ENCODE measurements around the gene MVB12B.

MVB12B gene

DNA sequence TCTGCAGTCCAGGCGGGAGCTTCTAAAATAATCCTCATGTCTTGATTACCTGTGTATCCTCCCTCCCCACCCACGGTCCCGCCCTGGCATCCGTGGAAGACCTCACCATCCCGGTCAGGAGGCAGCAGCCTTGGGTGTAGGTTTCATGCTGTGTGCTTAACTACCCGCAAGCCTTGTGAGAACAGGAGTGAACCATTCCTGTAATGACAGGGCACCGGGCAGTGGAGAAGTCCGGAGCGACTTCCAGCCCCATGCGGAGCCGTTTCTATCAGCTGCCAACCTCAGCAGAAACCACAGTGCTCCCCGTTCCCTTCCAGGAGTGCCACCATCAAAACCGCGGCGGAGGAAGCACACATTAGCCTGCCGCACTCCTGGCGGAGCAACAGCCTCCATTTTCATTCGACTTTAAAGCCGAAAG lies 163.6 kb downstream of the MVB12B start:
- Histone ChIP-seq H3K4me3 (replicated peaks; ENCODE audit: low read depth, low read length) (no peak overlapping the region), H3K27me3 (replicated peaks; ENCODE audit: control insufficient read depth, insufficient read depth, low read length) (no peaks in the 10 kb centered on the region; the same call in none of the 2 replicates), H3K36me3 (ENCODE audit: control insufficient read depth, insufficient read depth, low read length) (no peaks in the 10 kb centered on the region)
- no peak for DNase-seq (ENCODE audit: extremely low read depth, insufficient read length)
- TF ChIP-seq, protein P1, sequence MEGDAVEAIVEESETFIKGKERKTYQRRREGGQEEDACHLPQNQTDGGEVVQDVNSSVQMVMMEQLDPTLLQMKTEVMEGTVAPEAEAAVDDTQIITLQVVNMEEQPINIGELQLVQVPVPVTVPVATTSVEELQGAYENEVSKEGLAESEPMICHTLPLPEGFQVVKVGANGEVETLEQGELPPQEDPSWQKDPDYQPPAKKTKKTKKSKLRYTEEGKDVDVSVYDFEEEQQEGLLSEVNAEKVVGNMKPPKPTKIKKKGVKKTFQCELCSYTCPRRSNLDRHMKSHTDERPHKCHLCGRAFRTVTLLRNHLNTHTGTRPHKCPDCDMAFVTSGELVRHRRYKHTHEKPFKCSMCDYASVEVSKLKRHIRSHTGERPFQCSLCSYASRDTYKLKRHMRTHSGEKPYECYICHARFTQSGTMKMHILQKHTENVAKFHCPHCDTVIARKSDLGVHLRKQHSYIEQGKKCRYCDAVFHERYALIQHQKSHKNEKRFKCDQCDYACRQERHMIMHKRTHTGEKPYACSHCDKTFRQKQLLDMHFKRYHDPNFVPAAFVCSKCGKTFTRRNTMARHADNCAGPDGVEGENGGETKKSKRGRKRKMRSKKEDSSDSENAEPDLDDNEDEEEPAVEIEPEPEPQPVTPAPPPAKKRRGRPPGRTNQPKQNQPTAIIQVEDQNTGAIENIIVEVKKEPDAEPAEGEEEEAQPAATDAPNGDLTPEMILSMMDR (IDR thresholded peaks at IDR 0.05; ENCODE audit: insufficient read depth, low read length, poor library complexity, severe bottlenecking) = no peak

DNA sequence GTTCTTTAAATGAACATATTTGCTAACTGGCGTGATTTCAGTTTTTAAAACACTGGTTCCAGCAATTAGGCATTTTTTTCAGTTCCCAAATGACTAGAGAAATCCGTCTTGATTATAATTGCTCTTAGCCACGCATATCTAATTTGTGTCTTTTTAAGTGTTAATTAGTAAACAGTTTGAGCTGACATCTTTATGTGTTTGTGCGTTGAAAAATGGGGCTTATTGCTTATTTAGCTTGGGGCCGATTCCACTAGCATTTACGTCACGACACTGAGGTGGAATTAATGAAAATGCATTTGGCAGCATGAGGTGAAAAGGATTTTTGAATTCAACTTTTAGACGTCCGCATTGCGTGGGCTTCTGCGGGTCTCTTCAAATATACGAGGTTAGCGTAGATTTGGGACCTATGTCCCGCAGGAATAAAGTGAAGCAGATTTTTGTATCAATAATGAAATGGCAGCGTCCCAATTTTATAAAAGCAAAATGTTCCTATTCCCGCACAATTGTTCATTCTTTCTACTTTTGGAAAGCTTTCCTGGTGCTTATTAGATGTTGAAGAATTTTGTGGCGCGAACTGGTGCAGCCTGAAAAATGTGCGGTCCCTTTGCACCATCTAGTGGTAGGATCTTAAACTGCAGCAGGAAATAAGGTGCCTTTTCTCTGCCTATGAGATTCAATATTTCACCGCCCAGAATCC lies 164.4 kb downstream of the MVB12B start:
- H3K36me3 ChIP-seq (ENCODE audit: control insufficient read depth, insufficient read depth, low read length) = no peaks in the 10 kb centered on the region
- DNase-seq (ENCODE audit: extremely low read depth, insufficient read length) = no peak
- no peaks in the 10 kb centered on the region; the same call in none of the 2 replicates for H3K27me3 ChIP-seq (replicated peaks; ENCODE audit: control insufficient read depth, insufficient read depth, low read length)

DNA sequence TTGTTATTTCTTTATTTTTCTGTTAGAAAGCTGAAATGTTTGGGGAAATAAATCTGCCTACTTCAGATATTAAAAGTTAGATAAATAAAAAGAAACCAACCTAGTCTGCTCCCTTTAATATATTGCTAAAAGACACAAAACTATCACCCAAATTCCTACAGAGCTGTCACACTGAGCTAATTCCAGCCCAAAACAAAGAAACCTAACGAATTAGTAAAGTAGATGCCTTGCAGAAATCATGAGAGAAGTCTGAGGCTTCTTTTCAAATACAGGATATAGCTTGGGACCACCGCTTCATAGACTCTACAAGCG lies 164.9 kb downstream of the MVB12B start:
- H3K36me3 ChIP-seq (ENCODE audit: control insufficient read depth, insufficient read depth, low read length) = no peaks in the 10 kb centered on the region
- no peak for DNase-seq (ENCODE audit: extremely low read depth, insufficient read length)
- TF ChIP-seq, protein P1 (IDR thresholded peaks at IDR 0.05; ENCODE audit: insufficient read depth, low read length, poor library complexity, severe bottlenecking) = no peak
- H3K4me3 ChIP-seq (replicated peaks; ENCODE audit: low read depth, low read length) = no peak overlapping the region
- no peaks in the 10 kb centered on the region; the same call in none of the 2 replicates for H3K27me3 ChIP-seq (replicated peaks; ENCODE audit: control insufficient read depth, insufficient read depth, low read length)

More for the DNA sequence above, 164.4 kb downstream of the MVB12B start:
- TF ChIP-seq, protein P1 (IDR thresholded peaks at IDR 0.05; ENCODE audit: insufficient read depth, low read length, poor library complexity, severe bottlenecking) = peak; percentile 77
- H3K4me3 ChIP-seq (replicated peaks; ENCODE audit: low read depth, low read length) = no peak overlapping the region

DNA sequence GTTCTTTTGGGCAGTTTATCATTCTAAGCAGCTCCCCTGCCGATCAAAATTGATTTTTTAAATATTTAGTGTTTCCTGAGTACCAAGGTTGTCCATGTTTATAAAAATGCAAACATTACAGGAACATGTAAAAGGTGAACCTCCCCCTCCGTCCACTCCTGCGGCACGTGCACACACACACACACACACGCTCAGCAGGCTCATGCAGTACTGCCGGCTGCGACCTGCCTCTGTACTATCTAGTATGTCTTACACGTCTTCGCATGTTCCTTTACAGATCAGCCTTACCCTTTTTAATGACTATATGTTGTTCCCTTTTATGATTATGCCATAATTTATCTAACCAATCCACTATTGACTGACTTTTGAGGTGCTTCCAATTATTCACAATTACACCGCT lies 165.3 kb downstream of the MVB12B start:
- H3K4me3 ChIP-seq (replicated peaks; ENCODE audit: low read depth, low read length) = no peak overlapping the region
- TF ChIP-seq, protein P1 (IDR thresholded peaks at IDR 0.05; ENCODE audit: insufficient read depth, low read length, poor library complexity, severe bottlenecking) = no peak
- H3K36me3 ChIP-seq (ENCODE audit: control insufficient read depth, insufficient read depth, low read length) = no peaks in the 10 kb centered on the region
- DNase-seq (ENCODE audit: extremely low read depth, insufficient read length) = no peak
- H3K27me3 ChIP-seq (replicated peaks; ENCODE audit: control insufficient read depth, insufficient read depth, low read length) = no peaks in the 10 kb centered on the region; the same call in none of the 2 replicates

DNA sequence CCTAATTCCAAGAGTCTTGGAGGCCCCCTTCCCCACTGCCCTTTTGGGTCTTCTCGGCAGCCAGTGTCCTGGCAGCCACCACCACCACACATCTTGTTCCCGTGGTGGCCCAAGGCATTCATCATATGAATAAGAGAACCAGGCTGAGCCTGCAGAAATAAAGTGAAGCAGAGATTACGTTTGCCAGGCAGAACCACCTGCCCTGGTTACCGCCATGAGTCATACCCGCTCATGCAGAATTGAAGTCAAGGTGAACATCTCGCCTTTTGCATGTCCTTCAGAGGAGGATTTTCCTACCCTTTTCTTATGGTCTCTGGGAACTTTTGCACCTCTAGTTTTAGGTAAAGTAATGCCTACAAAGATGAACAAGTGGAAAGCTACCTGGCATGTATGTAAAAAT lies 167.6 kb downstream of the MVB12B start:
- Histone ChIP-seq H3K4me3 (replicated peaks; ENCODE audit: low read depth, low read length) (no peak overlapping the region), H3K27me3 (replicated peaks; ENCODE audit: control insufficient read depth, insufficient read depth, low read length) (peaks cover 2% of the 10 kb centered on the region), H3K36me3 (ENCODE audit: control insufficient read depth, insufficient read depth, low read length) (no peaks in the 10 kb centered on the region)
- no peak for DNase-seq (ENCODE audit: extremely low read depth, insufficient read length)
- TF ChIP-seq, protein P1 (IDR thresholded peaks at IDR 0.05; ENCODE audit: insufficient read depth, low read length, poor library complexity, severe bottlenecking) = no peak

DNA sequence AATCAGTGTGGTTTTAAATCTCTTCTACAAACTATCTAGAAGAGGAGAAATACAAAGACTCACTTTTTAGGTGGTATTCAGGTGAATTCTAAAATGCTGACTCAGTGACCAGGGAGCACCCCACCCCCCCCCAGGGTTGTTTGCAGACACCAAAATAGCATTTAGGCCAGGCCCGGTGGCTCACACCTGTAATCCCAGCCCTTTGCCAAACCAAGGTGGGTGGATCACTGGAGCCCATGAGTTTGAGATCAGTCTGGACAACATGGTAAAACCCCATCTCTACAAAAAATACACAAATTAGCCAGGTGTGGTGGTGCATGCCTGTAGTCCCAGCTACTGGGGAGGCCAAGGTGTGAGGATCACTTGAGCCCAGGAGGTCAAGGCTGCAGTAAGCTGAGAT lies 168.1 kb downstream of the MVB12B start:
- TF ChIP-seq, protein P1 (IDR thresholded peaks at IDR 0.05; ENCODE audit: insufficient read depth, low read length, poor library complexity, severe bottlenecking) = no peak
- Histone ChIP-seq H3K36me3 (ENCODE audit: control insufficient read depth, insufficient read depth, low read length) (no peaks in the 10 kb centered on the region), H3K4me3 (replicated peaks; ENCODE audit: low read depth, low read length) (no peak overlapping the region), H3K27me3 (replicated peaks; ENCODE audit: control insufficient read depth, insufficient read depth, low read length) (peaks cover 2% of the 10 kb centered on the region)
- no peak for DNase-seq (ENCODE audit: extremely low read depth, insufficient read length)
